Left cardiac atrium (tissue), 4 donors: ENCODE results near the gene PDGFRA. TPM values are rescaled to one million over a fixed set of nuclear protein-coding genes. Genes with fewer than 3 reads are reported as not detected.
"Not testable (repeated sequence)": the region's sequence is repeated elsewhere in the genome, so short reads cannot be mapped to it uniquely, and the experiment has no call there.

Experiments used
- ATAC-seq, 2 donors: fragments of 200-7000 bp; cut with Tn5 transposase; one replicate each; pipeline ENCODE4 v1.9.1; 2020; ENCODE audit warnings: mild to moderate bottlenecking in 2 of 2, moderate library complexity in 2 of 2
- DNase-seq: peaks from one replicate; pipeline ENCODE4 v3.0.0-alpha.2; 2020
- intact Hi-C, 2 donors: fragments of 100-400 bp; cut with DNase I; formaldehyde crosslinking; loops; one replicate each; pipeline versions ENCODE4 v1.14.1 to v1.15.1; 2022 to 2023
- total RNA-seq, 2 donors: library from RNA; stranded (reverse); fragmentation: NEBNext Ultra II Directional; extraction: Animal tissue kit (Norgen Biotek cat#: 25700); gene quantifications; one replicate each; pipeline ENCODE4 v1.2.1, GENCODE V29; 2021
- donor health status: DM: no; HTN: yes; CAD: no.
- donor health status: DM: no; HTN: yes; CAD: no; lungs with severe emphysema.
- donor health status: DM: yes; HTN: yes; CAD: no.
- donor health status: Dilated cardiomyopathy.

PDGFRA gene
- total RNA-seq, 2 donors from 2014 or later = 57.4 to 67.9 TPM

- peak; percentile 25 for DNase-seq
- intact Hi-C loops = loop anchor here (5.0 to 10.0 kb wide), 6 partner anchors 318 to 1211 kb away; no protein-coding TSS in a partner anchor
- ATAC-seq = no peak
Measured at GRCh38 chr4:54225598-54226403, 3.3 kb upstream of the PDGFRA start.

- DNase-seq (peak; percentile 78), ATAC-seq (peak; percentile 51 to 69)
- intact Hi-C loops = loop anchor here (5.0 to 10.0 kb wide), 6 partner anchors 319 to 1212 kb away; no protein-coding TSS in a partner anchor
Measured at GRCh38 chr4:54226404-54227255, 2.5 kb upstream of the PDGFRA start.

GRCh38 chr4:54227256-54228055 is 1.6 kb upstream of the PDGFRA start:
- ATAC-seq (peak; percentile 2 to 12), DNase-seq (peak; percentile 45)
- intact Hi-C loops = loop anchor here (5.0 to 10.0 kb wide), 6 partner anchors 320 to 1213 kb away; no protein-coding TSS in a partner anchor

- peak; percentile 60 to 67 for ATAC-seq
- intact Hi-C loops = loop anchor here (5.0 to 10.0 kb wide), 6 partner anchors 321 to 1213 kb away; no protein-coding TSS in a partner anchor
- peak; percentile 80 for DNase-seq
Measured at GRCh38 chr4:54228056-54228527, 1.0 kb upstream of the PDGFRA start.

- ATAC-seq = no peak
- no peak for DNase-seq
- intact Hi-C loops = loop anchor here (5.0 to 10.0 kb wide), 6 partner anchors 321 to 1214 kb away; no protein-coding TSS in a partner anchor
Measured at GRCh38 chr4:54228546-54228945, 547 bp upstream of the PDGFRA start.

GRCh38 chr4:54229631-54230483 is 764 bp downstream of the PDGFRA start:
- intact Hi-C loops = loop anchor here (5.0 to 10.0 kb wide), 7 partner anchors 323 to 1218 kb away; no protein-coding TSS in a partner anchor
- ATAC-seq (no peak), DNase-seq (peak; percentile 26)

GRCh38 chr4:54230484-54231418 is 1.7 kb downstream of the PDGFRA start:
- intact Hi-C loops = loop anchor here in 1 of 2 donors (5.0 kb wide), 2 partner anchors 1033 to 1218 kb away; no protein-coding TSS in a partner anchor
- DNase-seq (peak; percentile 49), ATAC-seq (peak in 1 of 2 donors; percentile 4)

GRCh38 chr4:54231419-54231767 is 2.3 kb downstream of the PDGFRA start:
- ATAC-seq = no peak
- no peak for DNase-seq
- intact Hi-C loops = loop anchor here in 1 of 2 donors (5.0 kb wide), 2 partner anchors 1034 to 1219 kb away; no protein-coding TSS in a partner anchor

GRCh38 chr4:54231768-54232688 is 2.9 kb downstream of the PDGFRA start:
- DNase-seq (peak; percentile 72), ATAC-seq (peak; percentile 7 to 9)
- intact Hi-C loops = loop anchor here in 1 of 2 donors (5.0 kb wide), 2 partner anchors 1035 to 1220 kb away; no protein-coding TSS in a partner anchor

- ATAC-seq (peak; percentile 85 to 88), DNase-seq (peak; percentile 89)
- intact Hi-C loops = loop anchor here in 1 of 2 donors (5.0 kb wide), 2 partner anchors 1036 to 1221 kb away; no protein-coding TSS in a partner anchor
Measured at GRCh38 chr4:54233277-54233696, 4.2 kb downstream of the PDGFRA start.

- ATAC-seq (peak; percentile 46 to 62), DNase-seq (peak; percentile 87)
- intact Hi-C loops = loop anchor here in 1 of 2 donors (5.0 kb wide), 2 partner anchors 1037 to 1222 kb away; no protein-coding TSS in a partner anchor
Measured at GRCh38 chr4:54233697-54234496, 4.8 kb downstream of the PDGFRA start.

GRCh38 chr4:54234497-54235205 is 5.6 kb downstream of the PDGFRA start:
- ATAC-seq (no peak), DNase-seq (no peak)
- intact Hi-C loops = loop anchor here in 1 of 2 donors (5.0 kb wide), 2 partner anchors 1037 to 1222 kb away; no protein-coding TSS in a partner anchor

GRCh38 chr4:54236316-54236715 is 7.2 kb downstream of the PDGFRA start:
- DNase-seq, intact Hi-C loops, ATAC-seq: not testable (repeated sequence)

GRCh38 chr4:54237770-54238169 is 8.7 kb downstream of the PDGFRA start:
- intact Hi-C loops = no loop called here
- DNase-seq = no peak
- no peak for ATAC-seq
